Measurements from ENCODE around the gene FFAR3. TPM values are rescaled to one million over a fixed set of nuclear protein-coding genes. Genes with fewer than 3 reads are reported as not detected.
"Not testable (repeated sequence)": the region's sequence is repeated elsewhere in the genome, so short reads cannot be mapped to it uniquely, and the experiment has no call there.

Gene FFAR3
- polyA plus RNA-seq, 1 donor: 0.79 TPM

DNA sequence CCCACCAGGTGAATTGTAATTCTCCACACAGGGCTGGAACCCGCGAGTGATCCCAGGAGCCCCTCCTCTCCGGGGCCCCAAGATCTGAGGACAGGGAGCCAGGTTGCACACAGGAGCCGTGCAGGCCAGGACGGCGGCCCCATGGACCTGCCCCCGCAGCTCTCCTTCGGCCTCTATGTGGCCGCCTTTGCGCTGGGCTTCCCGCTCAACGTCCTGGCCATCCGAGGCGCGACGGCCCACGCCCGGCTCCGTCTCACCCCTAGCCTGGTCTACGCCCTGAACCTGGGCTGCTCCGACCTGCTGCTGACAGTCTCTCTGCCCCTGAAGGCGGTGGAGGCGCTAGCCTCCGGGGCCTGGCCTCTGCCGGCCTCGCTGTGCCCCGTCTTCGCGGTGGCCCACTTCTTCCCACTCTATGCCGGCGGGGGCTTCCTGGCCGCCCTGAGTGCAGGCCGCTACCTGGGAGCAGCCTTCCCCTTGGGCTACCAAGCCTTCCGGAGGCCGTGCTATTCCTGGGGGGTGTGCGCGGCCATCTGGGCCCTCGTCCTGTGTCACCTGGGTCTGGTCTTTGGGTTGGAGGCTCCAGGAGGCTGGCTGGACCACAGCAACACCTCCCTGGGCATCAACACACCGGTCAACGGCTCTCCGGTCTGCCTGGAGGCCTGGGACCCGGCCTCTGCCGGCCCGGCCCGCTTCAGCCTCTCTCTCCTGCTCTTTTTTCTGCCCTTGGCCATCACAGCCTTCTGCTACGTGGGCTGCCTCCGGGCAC is 6.7 kb upstream of the FFAR3 start:
- Histone ChIP-seq H3K9me3 (ENCODE audit: control insufficient read depth, low read depth, low read length) (peaks cover 5% of the 10 kb centered on the region), H3K36me3 (ENCODE audit: control insufficient read depth, insufficient read depth, low read length) (no peaks in the 10 kb centered on the region), H3K27me3 (ENCODE audit: control insufficient read depth, insufficient read depth, low read length) (no peaks in the 10 kb centered on the region), H3K4me3 (ENCODE audit: low read length) (no peak overlapping the region), H3K27ac (ENCODE audit: low read length) (no peak overlapping the region), H3K4me1 (ENCODE audit: control insufficient read depth, insufficient read depth, low read length) (no peaks in the 10 kb centered on the region)
- DNase-seq: no peak
- WGBS (ENCODE audit: insufficient coverage, low lambda C conversion rate): no CpG with 5 or more reads among the region's 47 CpGs

DNA sequence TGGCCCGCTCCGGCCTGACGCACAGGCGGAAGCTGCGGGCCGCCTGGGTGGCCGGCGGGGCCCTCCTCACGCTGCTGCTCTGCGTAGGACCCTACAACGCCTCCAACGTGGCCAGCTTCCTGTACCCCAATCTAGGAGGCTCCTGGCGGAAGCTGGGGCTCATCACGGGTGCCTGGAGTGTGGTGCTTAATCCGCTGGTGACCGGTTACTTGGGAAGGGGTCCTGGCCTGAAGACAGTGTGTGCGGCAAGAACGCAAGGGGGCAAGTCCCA is 6.1 kb upstream of the FFAR3 start:
- H3K27me3 ChIP-seq (ENCODE audit: control insufficient read depth, insufficient read depth, low read length): no peaks in the 10 kb centered on the region
- WGBS (ENCODE audit: insufficient coverage, low lambda C conversion rate): no CpG with 5 or more reads among the region's 18 CpGs
- H3K4me3 ChIP-seq (ENCODE audit: low read length): no peak overlapping the region
- peaks cover 5% of the 10 kb centered on the region for H3K9me3 ChIP-seq (ENCODE audit: control insufficient read depth, low read depth, low read length)
- no peak for DNase-seq
- no peak overlapping the region for H3K27ac ChIP-seq (ENCODE audit: low read length)
- no peaks in the 10 kb centered on the region for H3K36me3 ChIP-seq (ENCODE audit: control insufficient read depth, insufficient read depth, low read length)
- no peaks in the 10 kb centered on the region for H3K4me1 ChIP-seq (ENCODE audit: control insufficient read depth, insufficient read depth, low read length)

DNA sequence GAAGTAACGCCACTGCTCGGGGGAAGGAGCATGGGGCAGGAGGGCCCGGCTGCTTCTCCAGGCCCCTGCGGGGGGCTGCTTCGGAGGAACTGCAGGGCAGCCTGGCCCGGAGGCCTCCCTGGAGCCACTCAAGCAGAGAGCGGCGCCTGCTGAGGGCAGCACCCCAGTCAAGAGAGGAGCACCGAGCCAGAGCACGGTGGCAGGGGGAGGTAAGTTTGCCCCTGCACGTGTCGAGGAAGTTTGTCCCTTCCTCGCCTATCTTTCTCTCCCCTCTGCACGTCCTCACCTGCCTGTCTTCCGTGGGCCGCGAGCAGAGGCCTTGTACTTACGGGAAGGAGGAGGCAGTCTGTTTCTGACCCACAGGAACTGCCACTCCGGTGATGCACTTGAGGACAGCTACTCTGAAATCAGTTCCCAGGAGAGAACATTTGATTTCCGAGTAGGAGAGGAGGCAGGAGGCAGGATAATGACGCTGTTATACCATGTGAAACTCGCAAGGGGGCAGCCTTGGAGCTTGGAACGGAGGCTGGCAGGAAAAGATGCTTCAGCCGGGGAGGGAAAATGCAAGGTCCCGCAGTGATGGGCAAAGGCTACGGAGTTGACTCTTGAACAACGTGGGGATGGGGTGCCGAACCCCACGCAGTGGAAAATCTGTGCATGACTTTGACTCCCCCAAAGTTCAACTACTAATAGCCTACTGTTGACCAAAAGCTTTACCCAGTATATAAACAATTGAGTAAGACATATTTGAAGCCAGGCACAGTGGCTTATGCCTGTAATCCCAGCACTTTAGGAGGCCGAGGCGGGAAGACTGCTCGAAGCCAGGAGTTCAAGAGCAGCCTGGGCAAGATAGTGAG is 5.6 kb upstream of the FFAR3 start:
- Histone ChIP-seq H3K36me3 (ENCODE audit: control insufficient read depth, insufficient read depth, low read length) (no peaks in the 10 kb centered on the region), H3K27ac (ENCODE audit: low read length) (no peak overlapping the region)
- 30% methylated on average over 4 of the region's 32 CpGs for WGBS (ENCODE audit: insufficient coverage, low lambda C conversion rate)

DNA sequence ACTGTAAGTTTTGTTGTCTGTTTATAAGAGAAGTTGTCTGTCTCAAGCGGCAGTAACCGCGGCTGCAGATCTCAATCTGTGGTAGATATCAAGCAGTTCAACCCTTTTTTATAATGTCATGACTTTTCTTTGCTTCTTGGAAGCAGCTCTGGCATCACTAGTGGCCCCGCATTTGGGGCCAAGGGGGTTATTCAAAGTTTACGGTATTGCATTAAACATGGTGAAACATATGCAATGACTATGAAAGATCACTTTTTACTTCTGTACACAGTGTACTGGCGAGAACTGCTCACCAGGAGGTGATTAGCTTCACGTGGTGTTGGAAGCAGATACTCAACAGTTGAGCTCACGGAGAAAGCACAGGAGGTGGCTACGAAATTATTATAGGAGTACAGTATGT is 4.6 kb upstream of the FFAR3 start:
- Histone ChIP-seq H3K36me3 (ENCODE audit: control insufficient read depth, insufficient read depth, low read length) (no peaks in the 10 kb centered on the region), H3K4me3 (ENCODE audit: low read length) (no peak overlapping the region), H3K4me1 (ENCODE audit: control insufficient read depth, insufficient read depth, low read length) (no peaks in the 10 kb centered on the region), H3K9me3 (ENCODE audit: control insufficient read depth, low read depth, low read length) (peaks cover 5% of the 10 kb centered on the region), H3K27ac (ENCODE audit: low read length) (no peak overlapping the region), H3K27me3 (ENCODE audit: control insufficient read depth, insufficient read depth, low read length) (no peaks in the 10 kb centered on the region)
- no peak for DNase-seq
- 58% methylated on average over 2 of the region's 9 CpGs for WGBS (ENCODE audit: insufficient coverage, low lambda C conversion rate)

More for the DNA sequence above, 5.6 kb upstream of the FFAR3 start:
- H3K4me3 ChIP-seq (ENCODE audit: low read length): no peak overlapping the region
- DNase-seq: peak; percentile 71
- no peaks in the 10 kb centered on the region for H3K27me3 ChIP-seq (ENCODE audit: control insufficient read depth, insufficient read depth, low read length)
- H3K9me3 ChIP-seq (ENCODE audit: control insufficient read depth, low read depth, low read length): peaks cover 5% of the 10 kb centered on the region
- H3K4me1 ChIP-seq (ENCODE audit: control insufficient read depth, insufficient read depth, low read length): no peaks in the 10 kb centered on the region

DNA sequence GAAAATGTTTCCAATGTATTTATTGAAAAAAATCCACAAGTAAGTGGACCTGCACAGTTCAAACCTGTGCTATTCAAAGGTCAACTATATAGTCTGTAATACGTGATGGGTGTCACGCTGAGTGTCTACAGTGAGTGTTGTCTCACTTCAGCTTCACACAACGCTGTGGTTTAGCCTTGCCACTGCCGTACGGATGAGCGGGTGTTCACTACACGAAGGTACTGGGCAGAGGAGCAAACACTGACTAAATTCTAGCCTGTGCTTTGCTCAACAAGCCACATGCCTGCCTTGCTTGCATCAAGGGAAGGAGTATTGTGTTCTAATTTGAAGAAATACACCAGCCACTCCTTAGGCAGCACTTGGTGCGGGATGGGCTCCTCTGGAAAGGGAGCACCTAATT is 3.4 kb upstream of the FFAR3 start:
- peaks cover 5% of the 10 kb centered on the region for H3K9me3 ChIP-seq (ENCODE audit: control insufficient read depth, low read depth, low read length)
- no peak overlapping the region for H3K27ac ChIP-seq (ENCODE audit: low read length)
- no peaks in the 10 kb centered on the region for H3K36me3 ChIP-seq (ENCODE audit: control insufficient read depth, insufficient read depth, low read length)
- H3K4me3 ChIP-seq (ENCODE audit: low read length): no peak overlapping the region
- no CpG with 5 or more reads among the region's 8 CpGs for WGBS (ENCODE audit: insufficient coverage, low lambda C conversion rate)
- H3K27me3 ChIP-seq (ENCODE audit: control insufficient read depth, insufficient read depth, low read length): no peaks in the 10 kb centered on the region
- no peak for DNase-seq
- no peaks in the 10 kb centered on the region for H3K4me1 ChIP-seq (ENCODE audit: control insufficient read depth, insufficient read depth, low read length)

DNA sequence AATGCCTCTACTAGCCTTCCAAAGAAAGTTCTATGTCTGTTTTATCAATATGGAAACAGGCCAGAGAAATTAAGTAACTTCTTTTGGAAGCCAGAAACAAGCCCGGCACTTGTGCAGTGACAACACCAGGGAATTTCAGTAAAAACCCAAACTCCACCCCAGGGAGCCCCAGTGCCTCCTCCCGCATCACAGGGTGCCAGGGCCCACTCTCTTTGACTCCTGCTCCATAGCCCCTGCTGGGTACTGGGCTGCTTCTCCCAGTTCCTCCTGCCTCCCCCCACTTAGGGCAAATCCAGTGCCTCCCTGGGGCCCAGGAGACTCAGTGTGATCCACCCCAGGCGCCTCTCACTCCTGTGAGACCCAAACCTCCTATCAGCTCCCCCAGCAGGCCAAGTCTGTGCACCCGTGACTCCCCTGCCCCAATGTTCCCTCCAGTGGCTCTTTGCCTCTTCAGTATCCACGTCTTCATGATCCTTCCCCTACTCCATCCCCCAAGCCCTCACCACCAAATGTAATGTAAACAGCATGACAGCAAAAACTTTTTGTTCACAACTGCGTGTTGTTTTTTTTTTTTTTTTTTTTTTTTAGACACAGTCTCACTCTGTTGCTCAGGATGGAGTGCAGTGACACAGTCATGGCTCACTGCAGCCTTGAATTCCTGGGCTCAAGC is 2.3 kb upstream of the FFAR3 start:
- no peaks in the 10 kb centered on the region for H3K27me3 ChIP-seq (ENCODE audit: control insufficient read depth, insufficient read depth, low read length)
- peaks cover 5% of the 10 kb centered on the region for H3K9me3 ChIP-seq (ENCODE audit: control insufficient read depth, low read depth, low read length)
- H3K27ac ChIP-seq (ENCODE audit: low read length): no peak overlapping the region
- DNase-seq: no peak
- no peaks in the 10 kb centered on the region for H3K4me1 ChIP-seq (ENCODE audit: control insufficient read depth, insufficient read depth, low read length)
- no CpG with 5 or more reads among the region's 6 CpGs for WGBS (ENCODE audit: insufficient coverage, low lambda C conversion rate)
- no peaks in the 10 kb centered on the region for H3K36me3 ChIP-seq (ENCODE audit: control insufficient read depth, insufficient read depth, low read length)
- no peak overlapping the region for H3K4me3 ChIP-seq (ENCODE audit: low read length)

DNA sequence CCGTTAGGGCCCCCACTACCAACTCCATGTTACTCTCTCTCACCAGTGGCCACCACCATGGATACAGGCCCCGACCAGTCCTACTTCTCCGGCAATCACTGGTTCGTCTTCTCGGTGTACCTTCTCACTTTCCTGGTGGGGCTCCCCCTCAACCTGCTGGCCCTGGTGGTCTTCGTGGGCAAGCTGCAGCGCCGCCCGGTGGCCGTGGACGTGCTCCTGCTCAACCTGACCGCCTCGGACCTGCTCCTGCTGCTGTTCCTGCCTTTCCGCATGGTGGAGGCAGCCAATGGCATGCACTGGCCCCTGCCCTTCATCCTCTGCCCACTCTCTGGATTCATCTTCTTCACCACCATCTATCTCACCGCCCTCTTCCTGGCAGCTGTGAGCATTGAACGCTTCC is 574 bp downstream of the FFAR3 start:
- not testable (repeated sequence) for H3K27ac ChIP-seq (ENCODE audit: low read length); H3K4me3 ChIP-seq (ENCODE audit: low read length)

DNA sequence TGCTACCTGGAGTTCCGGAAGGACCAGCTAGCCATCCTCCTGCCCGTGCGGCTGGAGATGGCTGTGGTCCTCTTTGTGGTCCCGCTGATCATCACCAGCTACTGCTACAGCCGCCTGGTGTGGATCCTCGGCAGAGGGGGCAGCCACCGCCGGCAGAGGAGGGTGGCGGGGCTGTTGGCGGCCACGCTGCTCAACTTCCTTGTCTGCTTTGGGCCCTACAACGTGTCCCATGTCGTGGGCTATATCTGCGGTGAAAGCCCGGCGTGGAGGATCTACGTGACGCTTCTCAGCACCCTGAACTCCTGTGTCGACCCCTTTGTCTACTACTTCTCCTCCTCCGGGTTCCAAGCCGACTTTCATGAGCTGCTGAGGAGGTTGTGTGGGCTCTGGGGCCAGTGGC is 1.1 kb downstream of the FFAR3 start:
- H3K4me3 ChIP-seq (ENCODE audit: low read length); DNase-seq; H3K4me1 ChIP-seq (ENCODE audit: control insufficient read depth, insufficient read depth, low read length); H3K27me3 ChIP-seq (ENCODE audit: control insufficient read depth, insufficient read depth, low read length); H3K9me3 ChIP-seq (ENCODE audit: control insufficient read depth, low read depth, low read length); H3K27ac ChIP-seq (ENCODE audit: low read length); H3K36me3 ChIP-seq (ENCODE audit: control insufficient read depth, insufficient read depth, low read length): not testable (repeated sequence)
- WGBS (ENCODE audit: insufficient coverage, low lambda C conversion rate): no CpG with 5 or more reads among the region's 21 CpGs

More for the DNA sequence above, 574 bp downstream of the FFAR3 start:
- 55% methylated on average over 4 of the region's 16 CpGs for WGBS (ENCODE audit: insufficient coverage, low lambda C conversion rate)
- H3K9me3 ChIP-seq (ENCODE audit: control insufficient read depth, low read depth, low read length); H3K27me3 ChIP-seq (ENCODE audit: control insufficient read depth, insufficient read depth, low read length); H3K4me1 ChIP-seq (ENCODE audit: control insufficient read depth, insufficient read depth, low read length); H3K36me3 ChIP-seq (ENCODE audit: control insufficient read depth, insufficient read depth, low read length); DNase-seq: not testable (repeated sequence)

DNA sequence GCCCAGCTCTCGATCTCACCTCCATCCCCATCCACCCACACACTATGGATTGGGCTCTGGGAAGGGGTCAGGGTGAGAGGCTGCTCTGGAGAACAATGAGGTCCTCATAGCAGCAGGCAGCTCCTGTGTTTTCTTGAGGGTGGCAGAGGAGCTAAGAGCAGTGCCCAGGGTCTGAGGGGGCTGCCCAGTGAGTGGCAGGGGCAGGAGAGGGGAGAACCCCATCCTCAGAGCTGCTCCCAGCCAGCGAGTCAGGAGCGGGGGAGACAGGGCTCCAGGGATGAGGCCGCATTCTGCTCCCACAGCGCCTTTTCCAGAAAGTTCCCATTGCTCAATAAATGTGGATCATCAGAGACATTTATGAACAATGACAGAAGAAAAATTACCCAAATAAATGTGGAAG is 1.8 kb downstream of the FFAR3 start:
- H3K4me1 ChIP-seq (ENCODE audit: control insufficient read depth, insufficient read depth, low read length); H3K36me3 ChIP-seq (ENCODE audit: control insufficient read depth, insufficient read depth, low read length); H3K4me3 ChIP-seq (ENCODE audit: low read length); DNase-seq; H3K9me3 ChIP-seq (ENCODE audit: control insufficient read depth, low read depth, low read length); H3K27ac ChIP-seq (ENCODE audit: low read length); H3K27me3 ChIP-seq (ENCODE audit: control insufficient read depth, insufficient read depth, low read length): not testable (repeated sequence)
- no CpG with 5 or more reads among the region's 5 CpGs for WGBS (ENCODE audit: insufficient coverage, low lambda C conversion rate)

DNA sequence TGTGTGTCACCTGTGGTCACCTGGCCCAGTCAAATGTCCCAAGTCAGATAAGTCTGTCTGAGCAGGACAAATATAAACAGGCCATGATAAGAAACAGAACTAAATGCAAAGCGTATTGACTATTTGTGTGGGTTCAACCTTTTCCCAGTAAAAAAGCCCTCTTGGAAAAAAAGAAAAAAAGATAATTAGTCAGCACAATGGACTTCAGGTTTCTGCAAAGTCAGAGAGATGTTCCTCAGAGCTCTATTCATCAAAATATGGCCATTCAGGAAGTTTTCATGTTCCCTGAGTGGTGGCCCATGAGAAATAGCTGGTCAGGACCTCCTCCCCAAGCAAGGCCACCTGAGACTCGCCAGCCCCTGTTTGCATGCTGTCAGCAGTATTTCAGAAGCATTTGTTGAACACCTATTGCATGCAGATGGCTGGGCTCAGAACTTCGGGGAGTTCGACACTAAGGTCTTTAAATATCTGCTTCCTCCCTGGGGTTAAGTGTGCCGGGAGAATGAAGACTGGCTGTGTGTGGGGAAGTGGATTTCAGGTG is 2.7 kb downstream of the FFAR3 start:
- Histone ChIP-seq H3K27me3 (ENCODE audit: control insufficient read depth, insufficient read depth, low read length) (peaks cover 4% of the 10 kb centered on the region), H3K4me1 (ENCODE audit: control insufficient read depth, insufficient read depth, low read length) (no peaks in the 10 kb centered on the region), H3K4me3 (ENCODE audit: low read length) (no peak overlapping the region), H3K27ac (ENCODE audit: low read length) (no peak overlapping the region), H3K9me3 (ENCODE audit: control insufficient read depth, low read depth, low read length) (no peaks in the 10 kb centered on the region), H3K36me3 (ENCODE audit: control insufficient read depth, insufficient read depth, low read length) (no peaks in the 10 kb centered on the region)
- DNase-seq: no peak
- no CpG with 5 or more reads among the region's 5 CpGs for WGBS (ENCODE audit: insufficient coverage, low lambda C conversion rate)
